ENCODE data around the gene RBP3. TPM values are rescaled to one million over a fixed set of nuclear protein-coding genes. Genes with fewer than 3 reads are reported as not detected.

RBP3 gene
- total RNA-seq, 2 experiments from 2014 or later, result not detected

GRCh38 chr10:47320812-47321211, 27.4 kb upstream of the RBP3 start:
- no peaks in the 10 kb centered on the region for H3K4me1 Mint-ChIP-seq (ENCODE audit: low read depth)
- ATAC-seq (no peak), DNase-seq (no peak)
- H3K4me3 Mint-ChIP-seq, result no peak overlapping the region
- TF ChIP-seq CTCF (IDR thresholded peaks at IDR 0.05), result no peak
- POLR2A ChIA-PET, result no interaction called here
- no peak overlapping the region for H3K27ac Mint-ChIP-seq
- CTCF ChIA-PET, result interaction anchor here (2.8 kb wide), 1 partner anchor 273 kb away, joined by 10 read pairs; no protein-coding TSS in a partner anchor
- no peaks in the 10 kb centered on the region for H3K27me3 Mint-ChIP-seq
- H3K36me3 Mint-ChIP-seq (ENCODE audit: low read depth), result no peaks in the 10 kb centered on the region
- H3K9me3 Mint-ChIP-seq, result no peaks in the 10 kb centered on the region
- intact Hi-C loops (cut with micrococcal nuclease), result no loop called here

- POLR2A ChIA-PET, result no interaction called here
- H3K4me3 Mint-ChIP-seq, result no peak overlapping the region
- H3K4me1 Mint-ChIP-seq (ENCODE audit: low read depth), result no peaks in the 10 kb centered on the region
- CTCF ChIA-PET, result interaction anchor here (0.9 to 2.8 kb wide), 2 partner anchors 19 to 273 kb away, joined by 3 to 10 read pairs; no protein-coding TSS in a partner anchor
- intact Hi-C loops (cut with micrococcal nuclease), result no loop called here
- no peak for DNase-seq
- H3K36me3 Mint-ChIP-seq (ENCODE audit: low read depth), result no peaks in the 10 kb centered on the region
- no peaks in the 10 kb centered on the region for H3K9me3 Mint-ChIP-seq
- no peaks in the 10 kb centered on the region for H3K27me3 Mint-ChIP-seq
- TF ChIP-seq CTCF (IDR thresholded peaks at IDR 0.05), result no peak
- no peak overlapping the region for H3K27ac Mint-ChIP-seq
- ATAC-seq, result no peak
These were observed 26.5 kb upstream of the RBP3 start for GRCh38 chr10:47321521-47322195.

GRCh38 chr10:47322300-47323061, 25.7 kb upstream of the RBP3 start, which contains the start of gene GDF2:
Gene GDF2, plus strand, starts transcription at chr10:47322454. Its CDS starts 215 bp downstream, at chr10:47322669.
- Mint-ChIP-seq H3K36me3 (ENCODE audit: low read depth) (no peaks in the 10 kb centered on the region), H3K27ac (no peak within 1 kb of the TSS), H3K9me3 (no peaks in the 10 kb centered on the region), H3K4me3 (no peak within 1 kb of the TSS), H3K27me3 (no peaks in the 10 kb centered on the region), H3K4me1 (ENCODE audit: low read depth) (no peaks in the 10 kb centered on the region)
- intact Hi-C loops (cut with micrococcal nuclease), result no loop called here
- CTCF ChIA-PET, result interaction anchor here (1.1 to 4.4 kb wide), 4 partner anchors 10 to 297 kb away, joined by 3 to 16 read pairs (median 9); no protein-coding TSS in a partner anchor
- POLR2A ChIA-PET, result no interaction called here
- no peak for TF ChIP-seq CTCF (IDR thresholded peaks at IDR 0.05)
- ATAC-seq, result no peak
- no peak for DNase-seq

- intact Hi-C loops (cut with micrococcal nuclease), result no loop called here
- Mint-ChIP-seq H3K27me3 (no peaks in the 10 kb centered on the region), H3K27ac (no peak overlapping the region), H3K4me1 (ENCODE audit: low read depth) (no peaks in the 10 kb centered on the region), H3K36me3 (ENCODE audit: low read depth) (no peaks in the 10 kb centered on the region), H3K9me3 (no peaks in the 10 kb centered on the region), H3K4me3 (no peak overlapping the region)
- ATAC-seq (no peak), DNase-seq (no peak)
- CTCF ChIA-PET, result interaction anchor here (1.1 to 4.4 kb wide), 4 partner anchors 11 to 298 kb away, joined by 3 to 16 read pairs (median 10); no protein-coding TSS in a partner anchor
- POLR2A ChIA-PET, result no interaction called here
- TF ChIP-seq CTCF (IDR thresholded peaks at IDR 0.05), result no peak
These were observed 25.1 kb upstream of the RBP3 start for GRCh38 chr10:47323087-47323486.

All from activated CD8-positive, alpha-beta T cell treated with anti-CD3 and anti-CD28 coated beads for 36 hours (primary cell).